Stimulated activated CD8-positive, alpha-beta memory T cell treated with anti-CD3 and anti-CD28 coated beads, Interleukin-12 subunit alpha, Interleukin-12 subunit beta, amount 100 ng/mL, for 1 hour (primary cell): ENCODE results near the gene JARID2.
A peak's percentile ranks its signal among the peaks of the same experiment; 100 is the strongest.

ENCODE experiments used
- DNase-seq: peaks from one replicate; pipeline ENCODE4 v3.0.0-alpha.2; 2020; ENCODE audit warnings: low read depth

JARID2 gene

GRCh38 chr6:15490242-15491100 lies 244.6 kb downstream of the JARID2 start:
- no peak for DNase-seq

DNA sequence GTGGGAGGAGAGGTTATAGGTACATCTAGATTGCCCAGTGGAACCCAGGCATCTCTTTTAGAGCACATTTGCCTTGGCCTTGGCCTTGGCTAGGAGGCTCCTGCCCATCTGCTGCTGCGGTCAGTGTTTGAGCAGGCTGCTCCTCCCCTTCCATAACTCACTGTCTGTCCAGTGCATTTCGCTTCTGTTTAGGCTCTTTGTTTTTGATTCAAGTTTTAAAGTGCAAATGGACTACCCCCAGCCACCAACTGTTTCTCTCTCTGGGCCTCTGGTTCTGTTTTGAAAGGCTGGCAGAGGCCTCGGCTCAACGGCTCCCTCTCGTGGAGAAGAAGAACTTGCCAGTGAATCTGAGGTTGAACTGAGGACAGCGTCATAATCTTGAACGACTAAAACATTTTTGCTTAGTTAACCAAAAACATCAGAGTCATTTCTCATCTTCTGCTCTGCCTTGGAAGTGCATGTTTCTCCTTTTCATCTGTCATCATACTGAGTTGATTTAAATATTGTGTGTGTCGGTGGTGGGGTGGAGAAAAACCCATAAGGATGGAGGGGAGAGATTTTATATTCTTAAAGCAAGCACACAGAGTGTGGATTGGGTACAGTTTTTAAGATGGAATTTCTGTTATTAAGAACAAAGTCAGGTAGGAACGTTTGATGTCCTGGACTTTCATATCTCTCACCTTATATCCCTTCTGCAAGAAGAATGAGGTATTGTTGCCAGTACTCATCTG lies 245.6 kb downstream of the JARID2 start:
- DNase-seq, result peak; percentile 45

GRCh38 chr6:15491986-15492269 lies 246.1 kb downstream of the JARID2 start:
- DNase-seq, result no peak

DNA sequence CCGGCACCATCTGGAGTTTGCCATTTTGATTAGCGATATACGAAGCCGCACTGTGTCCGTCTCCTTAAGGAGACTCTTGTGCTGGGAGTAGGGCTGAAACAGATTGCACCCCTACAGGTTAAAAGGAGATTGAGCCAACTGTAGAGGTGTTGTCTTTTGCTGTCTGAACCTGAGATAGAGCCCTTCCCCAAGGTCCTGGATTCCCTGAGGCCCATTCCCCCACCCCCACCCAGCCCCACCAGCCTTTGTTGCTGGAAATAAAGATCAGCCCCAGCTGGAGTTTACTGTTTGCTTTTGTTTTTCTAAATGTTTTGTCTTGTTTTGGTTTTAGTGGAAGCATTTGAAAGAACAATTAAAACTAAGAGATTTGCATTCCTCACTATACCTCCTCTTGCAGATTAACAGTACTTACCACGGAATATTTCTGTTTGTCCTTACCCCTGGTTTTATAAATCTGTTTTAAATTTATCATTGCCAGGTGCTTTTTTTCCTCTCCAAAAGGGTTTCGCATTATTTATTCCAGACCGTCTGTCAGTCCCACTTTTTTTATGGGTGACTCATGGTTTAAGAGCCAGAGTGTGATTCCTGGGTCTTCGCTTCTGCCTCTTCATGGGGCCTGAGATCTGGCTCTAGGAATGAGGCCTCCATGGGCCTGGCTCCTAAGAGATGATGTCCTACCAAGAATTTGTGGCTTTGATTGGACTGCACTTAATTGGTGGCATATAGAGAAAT lies 247.7 kb downstream of the JARID2 start:
- DNase-seq, result no peak

DNA sequence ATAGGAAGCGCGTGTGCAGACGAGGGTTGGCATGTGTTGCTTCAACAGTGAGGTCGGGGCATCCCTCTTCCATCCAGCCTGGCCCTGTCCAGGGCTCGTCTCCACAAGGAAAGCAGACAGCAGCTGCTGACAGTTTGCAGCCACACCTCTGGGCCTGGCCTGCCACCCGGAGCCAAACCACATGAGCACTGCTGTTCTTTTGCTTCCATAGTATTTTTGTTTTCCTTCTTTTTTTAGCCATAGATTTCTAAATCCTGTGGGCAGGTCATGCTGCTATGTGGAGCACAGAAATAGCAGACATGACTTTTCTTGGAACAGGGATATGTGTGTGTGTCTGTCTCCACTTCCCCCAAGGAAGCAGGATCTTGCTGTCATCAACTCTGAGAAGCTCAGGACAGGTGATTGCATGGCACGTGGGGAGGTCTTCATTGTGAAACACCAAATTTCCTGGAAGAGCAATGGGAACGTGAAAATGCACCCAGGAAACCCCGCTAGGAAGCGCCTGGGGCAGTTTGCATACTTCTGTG lies 249.6 kb downstream of the JARID2 start:
- no peak for DNase-seq

GRCh38 chr6:15496345-15497131 lies 250.7 kb downstream of the JARID2 start:
- DNase-seq, result no peak

DNA sequence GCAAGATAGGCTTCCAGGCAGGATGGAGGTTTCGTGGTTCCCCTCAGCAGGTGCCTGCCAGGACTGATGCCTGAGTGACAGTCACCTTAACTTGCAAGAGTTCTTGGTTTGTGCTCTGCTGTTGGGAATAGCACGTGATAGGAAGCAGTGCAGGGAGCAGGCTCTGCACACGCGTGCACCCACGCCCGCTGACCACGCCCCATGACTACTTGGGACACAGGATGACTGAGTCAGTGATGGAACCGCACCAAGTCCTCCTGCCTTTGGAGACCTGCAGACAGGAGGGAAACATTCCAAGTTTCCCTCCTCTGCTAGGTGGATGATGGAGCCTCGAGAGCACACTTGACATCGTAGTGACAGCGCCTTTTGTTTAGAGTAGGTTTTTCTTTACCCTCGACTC lies 252.8 kb downstream of the JARID2 start:
- DNase-seq, result no peak

DNA sequence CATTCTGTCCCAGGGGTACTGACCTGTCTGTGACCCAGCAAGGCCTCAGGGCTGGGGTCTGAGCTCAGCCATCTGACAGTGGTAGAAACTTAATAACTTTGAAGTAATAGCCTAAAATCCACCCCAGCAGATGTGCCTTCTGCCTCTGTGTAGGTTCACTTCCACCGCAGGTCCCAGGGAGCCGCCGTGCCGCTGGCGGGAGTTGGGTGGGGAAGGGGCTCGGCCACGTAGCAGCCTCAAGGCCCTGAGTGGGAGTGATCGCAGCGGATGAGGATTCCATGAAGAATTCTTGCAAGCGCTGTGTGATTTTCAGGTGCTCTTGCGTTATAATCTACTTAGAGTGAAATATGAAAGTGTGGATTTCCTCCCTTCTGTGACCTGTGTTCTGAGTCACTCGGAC lies 253.3 kb downstream of the JARID2 start:
- no peak for DNase-seq

- DNase-seq, result no peak
These were observed 253.7 kb downstream of the JARID2 start for GRCh38 chr6:15499591-15499990.

DNA sequence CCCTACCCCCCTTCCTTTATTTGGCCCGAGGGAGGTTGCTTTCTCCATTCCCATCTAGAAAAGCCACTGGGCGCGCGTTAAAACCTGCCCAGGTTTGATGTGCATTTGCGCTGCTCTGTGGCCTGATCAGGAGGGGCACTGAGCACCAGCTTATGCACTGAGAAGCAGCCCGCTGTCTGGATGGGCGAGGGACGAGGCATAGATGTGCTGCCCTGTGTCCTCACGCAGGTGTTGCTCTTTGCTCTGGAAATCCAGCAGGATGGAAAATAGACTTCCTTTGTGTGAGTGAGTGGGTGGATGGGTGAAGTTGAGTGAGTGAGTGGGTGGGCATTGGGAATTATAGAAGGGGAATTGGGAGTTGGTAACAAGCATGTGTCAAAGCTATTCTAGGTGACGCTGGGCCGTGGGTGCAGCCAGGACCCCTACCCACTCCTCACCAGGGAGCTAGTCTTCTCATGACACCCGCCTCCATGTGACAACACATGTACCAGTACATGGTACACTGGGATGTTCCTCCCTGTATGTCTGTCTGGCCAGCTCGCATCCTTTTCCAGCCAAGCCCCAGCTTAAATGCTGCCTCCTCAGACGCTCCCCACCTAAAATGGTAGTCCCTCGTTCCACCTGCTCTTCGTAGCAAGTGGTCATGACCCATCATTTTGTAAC lies 254.3 kb downstream of the JARID2 start:
- DNase-seq, result no peak

- no peak for DNase-seq
These were observed 255.3 kb downstream of the JARID2 start for GRCh38 chr6:15500901-15501825.

DNA sequence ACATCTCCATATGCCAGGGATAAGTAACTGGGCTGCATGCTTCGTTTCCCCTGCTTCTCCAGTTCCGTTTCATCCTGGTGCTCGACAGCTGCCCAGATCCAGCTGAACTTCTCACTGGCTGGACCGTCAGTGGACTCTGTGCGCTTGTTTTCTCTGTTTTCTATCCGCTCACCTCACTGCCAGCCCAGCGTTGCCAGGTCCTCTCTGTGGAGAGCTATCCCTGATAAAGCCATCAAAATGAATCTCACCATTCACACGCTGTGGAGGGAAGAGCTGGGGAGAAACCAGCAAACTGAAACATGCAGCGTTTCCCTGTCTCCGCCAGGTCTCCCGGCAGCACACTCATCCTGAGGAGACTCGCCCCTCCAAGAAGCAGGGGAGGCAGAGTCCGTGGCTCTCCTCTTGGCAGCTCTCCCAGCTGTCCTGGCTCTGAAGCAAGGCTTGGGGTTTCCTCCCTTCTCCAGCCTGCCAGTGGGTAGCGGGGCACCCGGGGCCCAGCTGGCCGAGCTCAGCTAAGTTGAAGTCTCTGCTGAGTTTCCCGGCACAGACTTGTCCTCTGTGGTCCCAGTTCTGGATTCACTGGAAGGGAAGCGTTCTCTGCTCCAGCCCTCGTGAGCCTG lies 256.1 kb downstream of the JARID2 start:
- no peak for DNase-seq

DNA sequence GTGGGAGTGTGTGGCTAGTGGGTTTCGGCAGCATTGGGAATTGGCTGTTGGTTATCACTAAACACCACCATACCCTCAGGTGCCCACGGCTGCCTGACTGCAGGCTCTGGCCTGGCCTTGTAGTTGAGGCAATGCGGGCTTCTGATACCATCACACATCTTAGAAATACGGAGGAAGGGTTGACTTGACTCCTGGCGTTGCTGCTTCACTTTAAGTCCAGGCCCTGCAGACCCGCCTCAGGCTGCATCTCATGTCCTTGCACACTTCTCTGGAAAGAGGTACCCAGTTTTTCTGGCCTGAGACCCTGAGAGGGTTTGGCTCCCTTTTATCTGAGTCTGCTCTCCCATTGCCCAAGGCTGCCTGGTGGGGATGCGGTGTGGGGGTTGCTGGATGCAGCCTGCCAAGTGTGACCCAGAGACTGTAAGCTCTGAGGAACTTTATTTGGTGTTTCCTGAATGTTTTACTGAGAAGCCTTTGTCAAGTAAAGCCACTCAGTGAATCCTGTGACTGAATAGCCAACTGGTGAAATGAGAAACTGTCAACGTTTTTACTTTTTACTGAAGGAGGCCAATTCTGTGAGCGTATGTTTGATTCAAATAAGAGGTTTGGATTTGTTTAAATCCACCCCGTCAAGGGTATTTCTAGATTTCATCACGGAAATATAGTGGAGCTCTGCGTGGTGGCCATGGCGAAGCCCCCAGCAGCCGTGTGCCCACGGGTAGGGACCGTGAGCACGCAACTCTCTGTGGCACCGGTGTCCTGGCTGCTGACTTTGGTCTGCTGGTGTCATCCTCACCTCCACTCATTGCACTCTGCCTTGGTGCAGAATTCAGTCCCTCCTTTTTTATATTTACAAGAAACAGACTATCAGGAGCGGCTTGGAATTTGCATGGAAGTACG lies 256.8 kb downstream of the JARID2 start:
- no peak for DNase-seq

DNA sequence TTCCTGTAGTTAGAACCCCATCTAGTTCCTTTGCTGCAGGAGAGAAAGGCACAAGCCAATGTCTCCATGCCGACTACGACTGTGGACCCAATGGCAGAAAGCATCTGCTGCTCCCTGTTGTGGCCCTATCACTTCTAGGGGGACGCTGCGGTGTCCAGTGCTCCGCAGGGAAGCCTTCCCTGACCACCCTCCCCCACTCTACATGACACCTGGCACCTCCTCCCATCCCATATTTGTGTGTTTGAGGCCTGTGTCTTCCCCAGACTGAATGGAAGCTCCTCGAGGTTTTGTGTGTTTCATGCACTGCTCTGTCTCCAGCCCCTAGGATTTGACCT lies 257.4 kb downstream of the JARID2 start:
- DNase-seq, result no peak

GRCh38 chr6:15504040-15504495 lies 258.2 kb downstream of the JARID2 start:
- DNase-seq, result no peak

DNA sequence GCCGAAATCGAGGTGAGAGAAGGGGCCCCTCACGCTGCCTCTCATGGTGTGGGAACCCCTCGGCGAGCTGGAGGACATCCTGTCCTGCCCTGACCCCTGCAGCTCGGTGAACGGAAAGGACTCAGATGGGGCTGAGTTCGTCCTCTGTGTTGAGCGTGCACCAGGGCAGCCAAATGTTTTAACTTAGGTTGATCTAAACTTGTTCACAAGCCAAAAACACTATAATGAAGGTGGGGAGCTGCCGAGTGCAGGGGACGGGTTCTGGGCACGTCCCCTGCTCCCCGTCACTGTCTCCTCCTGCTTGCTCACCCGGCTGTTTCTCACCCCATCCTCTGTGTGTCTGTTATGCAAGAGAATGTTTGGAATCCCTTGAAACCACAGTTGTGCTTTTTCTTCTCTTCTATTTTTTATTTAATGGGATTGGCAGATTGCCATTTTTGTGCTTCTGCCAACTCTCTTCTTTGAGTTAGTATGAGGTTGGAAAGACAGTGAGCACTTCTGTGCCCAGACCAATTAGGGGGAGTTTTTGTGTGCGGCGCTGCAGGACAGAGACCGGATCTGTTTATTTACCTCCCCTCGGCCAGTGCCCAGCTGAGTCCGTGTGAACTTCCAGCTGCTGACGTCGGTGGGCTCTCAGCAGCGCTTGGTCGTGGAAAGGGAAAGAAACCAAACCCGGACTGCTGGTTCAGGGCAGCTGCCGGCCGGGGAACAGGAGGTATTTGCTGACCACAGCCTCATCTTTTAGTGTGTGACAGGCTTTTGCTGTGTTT lies 258.9 kb downstream of the JARID2 start:
- DNase-seq, result no peak

- DNase-seq, result no peak
These were observed 259.6 kb downstream of the JARID2 start for GRCh38 chr6:15505463-15505918.

- DNase-seq, result no peak
These were observed 260.2 kb downstream of the JARID2 start for GRCh38 chr6:15506066-15506465.
